ENCODE measurements around the gene GNA15.
"Not testable (repeated sequence)": the region's sequence is repeated elsewhere in the genome, so short reads cannot be mapped to it uniquely, and the experiment has no call there.

GNA15 gene

DNA sequence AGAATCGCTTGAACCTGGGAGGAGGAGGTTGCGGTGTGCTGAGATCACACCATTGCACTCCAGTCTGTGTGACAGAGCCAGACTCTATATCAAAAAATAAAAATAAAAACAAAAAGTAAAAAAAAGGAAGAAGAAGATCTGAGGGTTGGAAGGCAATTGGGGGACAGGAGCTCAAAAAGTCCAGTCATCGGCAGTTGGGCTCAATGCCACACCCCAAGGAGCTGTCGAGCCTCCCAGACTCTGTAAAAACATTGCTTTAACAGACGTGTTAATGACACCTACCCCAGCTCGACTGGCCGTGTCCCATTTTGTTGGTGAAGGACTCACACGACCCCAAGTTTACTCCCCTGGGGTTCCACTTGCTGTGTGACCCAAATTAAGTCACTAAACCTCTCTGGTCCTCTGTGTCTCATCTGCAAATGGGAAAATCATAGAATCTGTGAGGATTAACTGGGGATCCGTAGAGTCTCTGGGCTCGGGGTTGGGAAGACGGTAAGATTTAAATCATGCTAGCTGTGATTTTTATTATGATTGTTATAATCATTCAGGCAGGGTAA lies 7.0 kb downstream of the GNA15 start:
- no peaks in the 10 kb centered on the region for H3K4me1 ChIP-seq (ENCODE audit: insufficient read depth, low read length)
- no peaks in the 10 kb centered on the region for H3K9me3 ChIP-seq (ENCODE audit: control insufficient read depth, insufficient read depth, low read length)
- H3K36me3 ChIP-seq (ENCODE audit: insufficient read depth, low read length) = no peaks in the 10 kb centered on the region
- H3K9ac ChIP-seq (ENCODE audit: low read depth, low read length) = no peak overlapping the region

DNA sequence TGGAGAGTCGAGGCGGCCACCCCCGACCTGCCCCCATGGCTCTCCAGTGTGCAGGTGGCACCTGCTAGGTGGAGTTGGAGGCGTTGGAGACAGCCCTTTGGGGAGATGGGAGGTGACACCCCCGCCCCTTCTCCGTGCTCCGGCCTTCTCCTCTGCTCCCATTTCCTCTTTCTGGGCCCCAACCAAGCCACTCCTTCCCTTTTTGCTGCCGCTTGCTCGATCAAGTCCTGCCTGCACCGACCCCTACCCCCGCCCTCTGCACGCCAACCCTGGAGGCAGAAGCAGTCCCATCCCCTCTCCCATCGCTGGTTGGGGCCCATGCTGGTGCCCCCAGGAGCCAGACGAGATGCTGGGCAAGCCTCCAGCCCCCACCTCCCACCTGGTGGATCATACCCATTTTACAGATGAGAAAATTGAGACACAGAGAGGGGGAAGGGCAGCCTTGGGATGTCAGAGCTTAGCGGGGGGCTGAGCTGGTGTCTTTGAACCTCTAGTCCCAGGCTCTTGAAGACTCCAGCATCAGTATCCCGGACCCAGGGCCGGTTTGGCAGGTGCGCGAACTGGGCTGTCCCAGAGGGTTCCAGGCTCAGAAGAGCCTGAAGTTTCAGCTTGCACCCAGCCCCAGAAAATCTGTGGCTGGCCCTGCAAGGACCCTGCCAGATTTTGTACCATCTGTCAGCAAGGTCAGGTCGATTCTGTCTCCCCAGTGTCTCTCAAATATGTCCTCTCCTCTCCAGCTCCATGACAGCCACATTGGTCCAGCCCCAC lies 10.3 kb downstream of the GNA15 start:
- H3K9ac ChIP-seq (ENCODE audit: low read depth, low read length) = no peak overlapping the region
- no peaks in the 10 kb centered on the region; the same call in 1 of the 2 replicates for H3K4me1 ChIP-seq (ENCODE audit: insufficient read depth, low read length)
- no peaks in the 10 kb centered on the region for H3K36me3 ChIP-seq (ENCODE audit: insufficient read depth, low read length)
- no peaks in the 10 kb centered on the region for H3K9me3 ChIP-seq (ENCODE audit: control insufficient read depth, insufficient read depth, low read length)

DNA sequence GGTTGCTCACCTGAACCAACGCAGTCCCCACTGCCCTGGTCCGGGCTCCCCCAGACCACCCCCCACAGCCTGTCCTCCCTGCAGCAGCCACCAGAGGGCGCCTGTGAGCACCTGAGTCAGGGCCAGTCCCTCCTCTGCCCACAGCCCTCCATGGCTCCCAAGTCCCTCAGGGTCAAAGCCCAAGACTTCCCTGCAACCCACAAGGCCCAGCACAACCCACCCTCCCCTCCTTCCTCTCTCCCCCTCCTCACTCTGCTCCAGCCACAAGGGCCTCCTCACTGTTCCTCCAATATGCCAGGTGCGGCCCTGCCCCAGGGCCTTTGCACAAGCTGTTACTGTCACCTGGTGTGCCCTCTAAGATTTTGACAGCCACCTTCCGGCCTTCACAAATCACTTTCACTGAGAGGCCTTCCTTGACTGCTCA lies 10.9 kb downstream of the GNA15 start:
- Histone ChIP-seq H3K4me1 (ENCODE audit: insufficient read depth, low read length) (no peaks in the 10 kb centered on the region; the same call in 1 of the 2 replicates), H3K9me3 (ENCODE audit: control insufficient read depth, insufficient read depth, low read length) (no peaks in the 10 kb centered on the region), H3K9ac (ENCODE audit: low read depth, low read length) (no peak overlapping the region), H3K36me3 (ENCODE audit: insufficient read depth, low read length) (no peaks in the 10 kb centered on the region)

DNA sequence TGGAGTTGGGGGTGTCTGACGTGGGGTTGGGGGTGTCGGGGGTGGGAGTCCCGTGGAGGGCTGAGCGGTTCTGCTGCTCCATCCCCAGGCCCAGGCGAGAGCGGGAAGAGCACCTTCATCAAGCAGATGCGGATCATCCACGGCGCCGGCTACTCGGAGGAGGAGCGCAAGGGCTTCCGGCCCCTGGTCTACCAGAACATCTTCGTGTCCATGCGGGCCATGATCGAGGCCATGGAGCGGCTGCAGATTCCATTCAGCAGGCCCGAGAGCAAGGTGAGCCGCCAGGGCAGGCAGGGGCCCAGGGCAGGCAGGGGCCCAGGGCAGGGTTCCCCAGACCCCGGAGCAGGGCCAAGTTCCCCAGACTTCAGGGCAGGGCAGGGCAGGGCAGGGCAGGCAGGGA lies 12.7 kb downstream of the GNA15 start:
- Histone ChIP-seq H3K9ac (ENCODE audit: low read depth, low read length) (no peak overlapping the region), H3K4me1 (ENCODE audit: insufficient read depth, low read length) (no peaks in the 10 kb centered on the region; the same call in 1 of the 2 replicates), H3K36me3 (ENCODE audit: insufficient read depth, low read length) (no peaks in the 10 kb centered on the region), H3K9me3 (ENCODE audit: control insufficient read depth, insufficient read depth, low read length) (no peaks in the 10 kb centered on the region)

DNA sequence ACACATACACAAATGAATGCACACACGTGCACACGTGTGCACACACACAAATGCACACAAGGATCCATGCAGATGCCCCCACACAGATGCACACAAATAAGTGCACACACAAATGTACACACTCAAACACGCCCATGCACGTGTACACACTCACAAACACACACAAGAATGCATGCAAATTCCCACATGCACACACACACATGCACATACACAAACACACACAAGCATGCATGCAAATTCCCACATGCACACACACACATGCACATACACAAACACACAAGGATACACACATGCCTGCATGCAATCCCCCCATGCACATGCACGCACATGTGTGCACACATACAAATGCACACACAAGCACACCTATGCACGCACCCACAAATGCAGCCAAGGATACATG lies 13.3 kb downstream of the GNA15 start:
- H3K9me3 ChIP-seq (ENCODE audit: control insufficient read depth, insufficient read depth, low read length) = no peaks in the 10 kb centered on the region
- H3K9ac ChIP-seq (ENCODE audit: low read depth, low read length) = no peak overlapping the region
- no peaks in the 10 kb centered on the region; the same call in 1 of the 2 replicates for H3K4me1 ChIP-seq (ENCODE audit: insufficient read depth, low read length)
- H3K36me3 ChIP-seq (ENCODE audit: insufficient read depth, low read length) = no peaks in the 10 kb centered on the region

DNA sequence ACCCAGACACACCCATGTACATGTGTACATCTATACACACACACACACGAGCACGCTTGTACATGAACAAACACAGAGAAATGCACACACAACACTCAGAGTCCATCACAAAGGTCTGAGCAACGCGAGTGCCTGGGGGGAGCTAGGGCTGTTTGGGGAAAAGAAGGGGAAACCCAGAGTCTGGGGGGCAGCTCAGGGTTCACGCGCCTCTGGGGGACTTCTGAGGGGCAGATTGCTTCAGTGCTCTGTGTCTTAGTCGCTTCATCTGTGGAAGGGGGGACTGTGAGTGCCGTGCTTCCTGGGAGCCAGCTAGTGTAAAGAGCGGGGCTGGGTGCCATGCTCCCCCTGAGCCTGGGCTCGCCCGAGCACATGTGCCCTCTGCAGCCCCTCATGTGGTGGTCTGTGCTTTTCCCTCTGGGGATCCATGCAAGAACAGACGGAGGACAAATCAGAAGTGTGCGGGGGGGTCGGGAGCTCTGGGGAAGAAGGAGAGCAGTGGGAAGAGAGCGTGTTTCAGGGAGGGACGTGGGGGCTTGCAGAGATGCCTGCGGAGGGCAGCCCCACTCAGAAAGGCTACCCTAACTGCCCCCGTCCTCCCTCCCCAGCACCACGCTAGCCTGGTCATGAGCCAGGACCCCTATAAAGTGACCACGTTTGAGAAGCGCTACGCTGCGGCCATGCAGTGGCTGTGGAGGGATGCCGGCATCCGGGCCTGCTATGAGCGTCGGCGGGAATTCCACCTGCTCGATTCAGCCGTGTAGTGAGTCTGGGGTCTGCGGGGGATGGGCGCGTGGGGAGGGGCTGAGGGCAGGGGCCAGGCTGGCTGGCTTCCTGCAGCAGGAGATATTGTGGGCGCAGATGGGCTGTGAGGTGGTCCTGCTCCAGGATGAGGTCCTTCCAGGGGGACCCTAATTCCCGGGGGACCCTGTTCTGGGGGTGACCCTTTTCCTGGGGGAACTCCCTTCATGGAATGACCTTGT lies 14.0 kb downstream of the GNA15 start:
- Histone ChIP-seq H3K4me1 (ENCODE audit: insufficient read depth, low read length) (peaks cover 1% of the 10 kb centered on the region; the same call in 1 of the 2 replicates), H3K9me3 (ENCODE audit: control insufficient read depth, insufficient read depth, low read length) (no peaks in the 10 kb centered on the region), H3K9ac (ENCODE audit: low read depth, low read length) (no peak overlapping the region), H3K36me3 (ENCODE audit: insufficient read depth, low read length) (no peaks in the 10 kb centered on the region)

DNA sequence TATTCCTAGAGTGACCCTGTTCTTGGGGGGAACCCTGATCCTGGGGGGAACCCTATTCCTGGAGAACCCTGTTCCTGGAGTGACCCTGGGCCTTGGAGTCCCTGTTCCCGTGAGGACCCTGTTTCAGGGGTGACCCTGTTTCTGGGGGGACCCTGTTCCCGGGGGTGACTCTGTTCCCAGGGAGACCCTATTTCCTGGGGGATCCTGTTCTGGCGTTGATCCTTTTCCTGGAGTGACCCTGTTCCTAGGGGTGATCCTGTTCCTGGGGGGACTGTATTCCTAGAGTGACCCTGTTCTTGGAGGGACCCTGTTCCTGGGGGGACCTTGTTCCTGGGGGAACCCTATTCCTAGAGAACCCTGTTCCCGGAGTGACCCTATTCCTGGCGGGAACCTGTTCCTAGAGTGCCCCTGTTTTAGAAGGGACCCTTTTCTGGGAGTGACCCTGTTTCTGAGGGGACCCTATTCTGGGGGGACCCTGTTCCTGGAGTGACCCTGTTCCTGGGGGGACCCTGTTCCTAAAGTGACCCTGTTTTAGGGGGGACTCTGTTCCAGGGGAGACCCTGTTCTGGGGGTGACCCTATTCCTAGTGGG lies 15.0 kb downstream of the GNA15 start:
- Histone ChIP-seq H3K9ac (ENCODE audit: low read depth, low read length) (peak overlapping the region; percentile 13; the same call in 1 of the 2 replicates), H3K9me3 (ENCODE audit: control insufficient read depth, insufficient read depth, low read length) (no peaks in the 10 kb centered on the region)

DNA sequence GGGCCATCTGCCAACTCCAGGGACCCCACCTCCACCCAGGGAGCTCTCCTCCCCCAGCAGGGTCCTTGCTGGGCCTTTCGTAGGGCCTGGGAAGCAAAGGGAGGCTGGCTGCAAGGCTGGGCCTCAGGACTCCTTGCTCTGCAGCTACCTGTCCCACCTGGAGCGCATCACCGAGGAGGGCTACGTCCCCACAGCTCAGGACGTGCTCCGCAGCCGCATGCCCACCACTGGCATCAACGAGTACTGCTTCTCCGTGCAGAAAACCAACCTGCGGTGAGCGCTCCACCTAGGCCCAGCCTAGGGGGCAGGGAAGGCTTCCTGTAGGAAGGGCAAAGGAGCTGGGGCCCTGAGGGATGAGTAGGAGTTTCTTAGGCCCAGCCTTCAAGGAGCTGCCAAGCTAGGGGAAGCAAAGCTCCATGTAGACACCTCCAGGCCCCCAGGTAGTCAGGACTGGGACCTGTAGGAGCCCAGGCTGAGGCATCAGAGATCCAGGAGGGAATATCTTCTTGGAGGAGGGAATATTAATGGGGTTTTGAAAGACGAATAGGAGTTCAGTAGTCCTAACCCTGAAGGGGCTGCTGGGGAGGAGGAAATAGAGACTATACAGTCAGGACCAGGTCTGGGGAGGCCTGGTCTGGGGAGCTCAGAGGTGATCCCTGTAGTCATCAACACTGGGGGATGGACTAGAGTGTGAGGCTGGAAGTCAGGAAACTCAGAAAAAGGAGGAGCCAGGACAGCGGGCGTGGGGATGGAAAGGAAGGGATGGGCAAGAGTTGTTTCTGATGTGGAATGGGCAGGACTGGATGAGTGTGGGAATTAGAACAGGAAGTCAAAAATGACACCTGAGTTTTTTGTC lies 16.0 kb downstream of the GNA15 start:
- H3K36me3 ChIP-seq (ENCODE audit: insufficient read depth, low read length) = no peaks in the 10 kb centered on the region
- H3K9me3 ChIP-seq (ENCODE audit: control insufficient read depth, insufficient read depth, low read length) = no peaks in the 10 kb centered on the region
- peaks cover 4% of the 10 kb centered on the region; the same call in 1 of the 2 replicates for H3K4me1 ChIP-seq (ENCODE audit: insufficient read depth, low read length)
- no peak overlapping the region for H3K9ac ChIP-seq (ENCODE audit: low read depth, low read length)

More for the DNA sequence above, 15.0 kb downstream of the GNA15 start:
- no peaks in the 10 kb centered on the region for H3K36me3 ChIP-seq (ENCODE audit: insufficient read depth, low read length)
- H3K4me1 ChIP-seq (ENCODE audit: insufficient read depth, low read length) = peaks cover 4% of the 10 kb centered on the region; the same call in 1 of the 2 replicates

DNA sequence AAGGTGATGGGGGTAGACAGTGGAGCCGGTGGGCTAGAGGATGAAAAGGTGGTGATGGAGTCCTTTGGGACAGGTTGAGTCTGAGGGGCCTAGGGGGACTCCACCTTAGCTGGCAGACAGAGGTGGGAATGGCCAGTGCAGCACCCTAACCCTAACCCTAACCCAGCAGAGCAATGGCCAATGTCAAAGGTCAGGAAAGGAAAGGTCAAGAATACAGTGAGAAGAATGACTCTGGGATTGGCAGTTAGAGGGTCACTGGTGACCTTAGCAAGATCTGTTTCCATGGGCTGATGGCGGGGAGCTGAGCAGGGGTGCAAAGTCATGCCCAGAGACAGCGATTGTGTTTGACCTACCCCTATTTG lies 16.6 kb downstream of the GNA15 start:
- H3K9ac ChIP-seq (ENCODE audit: low read depth, low read length) = no peak overlapping the region
- peaks cover 4% of the 10 kb centered on the region; the same call in 1 of the 2 replicates for H3K4me1 ChIP-seq (ENCODE audit: insufficient read depth, low read length)
- no peaks in the 10 kb centered on the region for H3K9me3 ChIP-seq (ENCODE audit: control insufficient read depth, insufficient read depth, low read length)
- no peaks in the 10 kb centered on the region for H3K36me3 ChIP-seq (ENCODE audit: insufficient read depth, low read length)

DNA sequence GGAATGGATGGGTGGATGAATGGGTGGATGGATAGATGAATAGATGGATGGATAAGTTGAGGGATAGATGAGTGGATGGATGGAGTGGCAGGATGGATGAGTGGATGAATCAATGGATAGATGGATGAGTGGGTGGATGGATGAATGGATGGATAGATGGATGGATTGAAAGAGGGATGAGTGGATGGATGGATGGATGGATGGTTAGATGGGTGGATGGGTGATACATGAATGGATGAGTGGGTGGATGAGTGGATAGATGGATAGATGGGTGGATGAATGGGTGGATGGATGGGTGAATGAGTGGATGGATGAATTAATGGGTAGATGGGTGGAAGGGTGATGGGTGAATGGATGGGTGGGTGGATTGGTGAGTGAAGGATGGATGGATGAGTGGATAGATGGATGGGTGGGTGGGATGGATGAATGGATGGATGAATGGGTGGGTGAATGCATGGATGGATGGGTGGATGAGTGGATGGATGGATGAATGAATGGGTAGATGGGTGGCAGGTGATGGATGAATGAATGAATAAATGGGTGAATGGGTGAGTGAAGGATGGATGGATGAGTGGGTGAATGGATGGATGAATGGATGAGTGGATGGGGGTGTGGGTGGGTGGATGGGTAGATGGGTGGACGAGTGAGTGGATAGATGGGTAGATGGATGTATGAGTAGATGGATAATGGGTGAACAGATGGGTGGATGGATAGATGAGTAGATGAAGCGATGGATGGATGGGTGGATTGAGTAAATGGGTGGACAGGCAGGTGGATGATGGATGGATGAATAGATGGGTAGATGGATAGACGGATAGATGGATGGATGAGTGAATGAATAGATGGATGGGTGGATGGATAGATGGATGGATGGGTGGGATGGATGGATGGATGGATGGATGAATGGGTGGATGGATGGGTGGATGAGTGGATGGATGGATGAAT lies 17.7 kb downstream of the GNA15 start:
- no peaks in the 10 kb centered on the region for H3K9me3 ChIP-seq (ENCODE audit: control insufficient read depth, insufficient read depth, low read length)
- no peak overlapping the region for H3K9ac ChIP-seq (ENCODE audit: low read depth, low read length)
- H3K4me1 ChIP-seq (ENCODE audit: insufficient read depth, low read length) = peaks cover 4% of the 10 kb centered on the region; the same call in 1 of the 2 replicates
- no peaks in the 10 kb centered on the region for H3K36me3 ChIP-seq (ENCODE audit: insufficient read depth, low read length)

DNA sequence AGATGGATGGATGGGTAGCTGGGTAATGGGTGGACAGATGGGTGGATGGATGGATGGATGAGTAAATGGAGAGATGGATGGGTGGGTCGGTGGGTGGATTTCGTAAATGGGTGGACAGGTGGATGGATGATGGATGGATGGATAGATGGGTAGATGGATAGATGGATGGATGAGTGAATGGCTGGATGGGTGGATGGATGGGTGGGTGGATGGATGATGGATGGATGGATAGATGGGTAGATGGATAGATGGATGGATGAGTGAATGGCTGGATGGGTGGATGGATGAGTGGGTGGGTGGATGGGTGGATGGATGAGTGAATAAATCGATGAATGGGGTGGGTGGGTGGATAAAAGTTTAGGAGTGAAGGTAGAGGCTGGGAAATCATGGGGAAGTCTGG lies 18.6 kb downstream of the GNA15 start:
- not testable (repeated sequence) for H3K36me3 ChIP-seq (ENCODE audit: insufficient read depth, low read length); H3K4me1 ChIP-seq (ENCODE audit: insufficient read depth, low read length); H3K9ac ChIP-seq (ENCODE audit: low read depth, low read length); H3K9me3 ChIP-seq (ENCODE audit: control insufficient read depth, insufficient read depth, low read length)

DNA sequence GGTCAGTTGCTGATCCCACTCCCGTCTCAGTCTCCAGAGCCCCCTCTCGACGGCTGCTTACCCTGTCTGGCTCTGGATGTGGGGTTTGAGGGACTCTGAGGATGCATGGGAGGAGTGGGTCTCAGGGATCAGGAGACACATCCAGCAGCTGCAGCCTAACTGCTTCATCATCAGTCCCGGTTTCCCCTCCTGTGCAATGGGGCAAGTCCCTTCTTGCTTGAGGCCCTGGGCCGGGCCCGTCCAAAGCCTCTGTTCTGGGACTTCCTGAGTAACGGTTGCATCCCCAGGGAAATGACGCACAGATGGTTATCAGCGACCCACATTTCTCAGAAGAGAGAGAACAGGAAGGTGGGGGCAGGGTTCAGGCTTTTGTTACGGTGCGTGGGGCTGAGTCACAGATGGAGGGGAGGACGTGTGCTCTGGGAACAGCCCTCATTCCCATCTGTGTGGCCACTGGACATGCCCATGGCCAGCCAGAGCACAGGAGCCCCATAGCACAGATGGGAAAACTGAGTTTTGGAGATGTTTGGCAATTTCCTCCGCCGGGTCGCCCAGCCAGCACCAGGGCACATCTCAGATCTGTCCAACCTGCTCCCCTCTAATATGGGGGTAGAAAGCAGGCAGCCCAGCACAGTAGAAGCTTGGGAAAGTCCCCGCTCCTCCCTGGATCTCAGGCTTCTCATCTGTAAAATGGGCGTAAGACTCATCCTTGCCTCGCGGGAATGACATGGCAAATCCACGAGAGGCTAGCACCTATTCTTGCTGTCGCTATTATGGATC lies 19.3 kb downstream of the GNA15 start:
- Histone ChIP-seq H3K4me1 (ENCODE audit: insufficient read depth, low read length) (peaks cover 4% of the 10 kb centered on the region; the same call in 1 of the 2 replicates), H3K36me3 (ENCODE audit: insufficient read depth, low read length) (no peaks in the 10 kb centered on the region), H3K9me3 (ENCODE audit: control insufficient read depth, insufficient read depth, low read length) (no peaks in the 10 kb centered on the region), H3K9ac (ENCODE audit: low read depth, low read length) (no peak overlapping the region)

All from ES-I3 (cell line).